ENCODE measurements around the gene ACBD6. TPM values are rescaled to one million over a fixed set of nuclear protein-coding genes. Genes with fewer than 3 reads are reported as not detected.

The ACBD6 gene
- total RNA-seq, 3 donors from 2014 or later, result 42.6 to 50.1 (median 48.8) TPM

DNA sequence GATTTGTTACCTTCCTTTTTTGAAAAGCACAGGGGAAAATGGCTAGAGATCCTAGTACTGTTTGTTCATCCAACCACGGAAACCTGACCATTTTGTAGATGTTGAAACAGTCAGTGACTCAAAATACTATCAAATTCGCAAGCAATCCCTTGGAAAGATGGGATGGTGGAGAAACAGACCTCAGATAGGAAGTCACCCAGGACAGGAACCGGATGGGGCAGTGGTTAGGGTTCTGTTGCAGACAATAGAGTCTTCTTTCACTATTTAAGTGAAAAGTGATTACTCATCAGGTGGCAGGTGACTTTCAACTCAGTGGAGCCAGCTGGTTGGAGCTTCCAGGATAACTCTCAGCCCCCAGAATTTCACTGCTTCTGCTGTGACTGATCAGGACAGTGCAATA, 255.3 kb downstream of the ACBD6 start:
- no peak overlapping the region for H3K4me3 ChIP-seq
- intact Hi-C loops (cut with DNase I; ENCODE audit: low total_unique reads), result no loop called here

DNA sequence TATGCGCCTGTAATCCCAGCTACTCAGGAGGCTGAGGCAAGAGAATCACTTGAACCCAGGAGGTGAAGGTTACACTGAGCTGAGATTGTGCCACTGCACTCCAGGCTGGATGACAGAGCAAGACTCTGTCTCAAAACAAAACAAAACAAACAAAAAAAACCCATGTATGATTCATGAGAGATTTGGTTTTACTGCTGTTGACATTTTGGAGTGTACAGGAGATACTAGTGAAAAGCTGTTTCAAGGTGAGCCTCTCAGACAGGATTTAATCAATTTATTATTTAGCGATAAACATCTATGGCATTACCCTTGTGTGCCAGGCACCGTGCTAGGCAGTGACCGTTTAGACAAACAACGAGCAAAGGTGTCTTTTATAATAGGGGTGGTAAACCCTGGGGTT, 255.8 kb downstream of the ACBD6 start:
- Histone ChIP-seq H3K9me3 (no peaks in the 10 kb centered on the region), H3K4me3 (no peak overlapping the region), H3K27ac (no peak overlapping the region), H3K36me3 (no peaks in the 10 kb centered on the region), H3K27me3 (peaks cover 0 to 22% of the 10 kb centered on the region in 2 donors), H3K4me1 (no peaks in the 10 kb centered on the region)
- TF ChIP-seq CTCF (IDR thresholded peaks at IDR 0.05), result no peak
- TF ChIP-seq POLR2A (IDR thresholded peaks at IDR 0.05), result no peak
- TF ChIP-seq POLR2AphosphoS5 (IDR thresholded peaks at IDR 0.05), result no peak
- intact Hi-C loops (cut with DNase I; ENCODE audit: low total_unique reads), result no loop called here
- DNase-seq (ENCODE audit: low spot score in 2 of 2), result no peak

More for the DNA sequence above, 255.3 kb downstream of the ACBD6 start:
- no peaks in the 10 kb centered on the region for H3K4me1 ChIP-seq
- TF ChIP-seq POLR2A (IDR thresholded peaks at IDR 0.05) (no peak), POLR2AphosphoS5 (IDR thresholded peaks at IDR 0.05) (no peak), CTCF (IDR thresholded peaks at IDR 0.05) (no peak)
- H3K9me3 ChIP-seq, result no peaks in the 10 kb centered on the region
- peaks cover 0 to 25% of the 10 kb centered on the region in 2 donors for H3K27me3 ChIP-seq
- H3K27ac ChIP-seq, result no peak overlapping the region
- DNase-seq (ENCODE audit: low spot score in 2 of 2), result no peak
- H3K36me3 ChIP-seq, result no peaks in the 10 kb centered on the region

DNA sequence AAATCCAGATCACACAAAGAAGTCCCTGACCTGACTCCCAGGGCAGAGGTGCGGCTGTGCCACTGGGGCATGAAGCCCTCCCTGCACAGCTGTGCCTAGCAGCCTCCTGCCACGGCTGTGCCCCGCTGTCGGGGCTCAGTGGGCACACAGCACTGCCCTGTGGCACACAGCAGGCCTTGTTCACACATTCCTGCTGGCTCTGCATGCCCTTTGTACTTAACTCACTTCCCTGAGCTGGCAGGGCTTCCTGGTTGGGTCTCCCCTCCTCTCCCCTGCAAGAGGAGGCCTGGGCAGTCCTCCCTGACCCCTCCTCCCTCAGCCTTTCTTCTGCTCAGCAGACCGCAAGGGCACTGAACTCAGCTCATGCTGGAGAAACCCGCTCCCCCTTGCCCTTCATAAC, 257.5 kb downstream of the ACBD6 start:
- H3K4me1 ChIP-seq, result no peaks in the 10 kb centered on the region
- intact Hi-C loops (cut with DNase I; ENCODE audit: low total_unique reads), result loop anchor here (1.0 kb wide), 1 partner anchor 33 kb away; no protein-coding TSS in a partner anchor
- no peak for TF ChIP-seq CTCF (IDR thresholded peaks at IDR 0.05)
- TF ChIP-seq POLR2A (IDR thresholded peaks at IDR 0.05), result no peak
- no peak for TF ChIP-seq POLR2AphosphoS5 (IDR thresholded peaks at IDR 0.05)
- H3K27ac ChIP-seq, result no peak overlapping the region
- no peaks in the 10 kb centered on the region for H3K9me3 ChIP-seq
- no peak overlapping the region for H3K4me3 ChIP-seq
- no peaks in the 10 kb centered on the region for H3K36me3 ChIP-seq
- H3K27me3 ChIP-seq, result peaks cover 0 to 35% of the 10 kb centered on the region in 2 donors
- no peak for DNase-seq (ENCODE audit: low spot score in 2 of 2)

GRCh38 chr1:180243517-180244221, 258.7 kb downstream of the ACBD6 start:
- no peaks in the 10 kb centered on the region for H3K9me3 ChIP-seq
- H3K4me3 ChIP-seq, result no peak overlapping the region
- H3K27me3 ChIP-seq, result peaks cover 0 to 46% of the 10 kb centered on the region in 2 donors
- H3K27ac ChIP-seq, result no peak overlapping the region
- TF ChIP-seq CTCF (IDR thresholded peaks at IDR 0.05) (no peak), POLR2A (IDR thresholded peaks at IDR 0.05) (no peak), POLR2AphosphoS5 (IDR thresholded peaks at IDR 0.05) (no peak)
- no peaks in the 10 kb centered on the region for H3K36me3 ChIP-seq
- H3K4me1 ChIP-seq, result no peaks in the 10 kb centered on the region
- DNase-seq (ENCODE audit: low spot score in 2 of 2), result no peak
- intact Hi-C loops (cut with DNase I; ENCODE audit: low total_unique reads), result no loop called here

- no peak for DNase-seq (ENCODE audit: low spot score in 2 of 2)
- Histone ChIP-seq H3K36me3 (no peaks in the 10 kb centered on the region), H3K9me3 (no peaks in the 10 kb centered on the region), H3K27ac (no peak overlapping the region), H3K4me1 (no peaks in the 10 kb centered on the region), H3K27me3 (peaks cover 0 to 64% of the 10 kb centered on the region in 2 donors), H3K4me3 (no peak overlapping the region)
- intact Hi-C loops (cut with DNase I; ENCODE audit: low total_unique reads), result no loop called here
- TF ChIP-seq POLR2A (IDR thresholded peaks at IDR 0.05) (no peak), POLR2AphosphoS5 (IDR thresholded peaks at IDR 0.05) (no peak), CTCF (IDR thresholded peaks at IDR 0.05) (no peak)
Observed at GRCh38 chr1:180241716-180242544, 260.4 kb downstream of the ACBD6 start.

Measured in breast epithelium (tissue), 4 donors.